ENCODE data around the gene ISG15. TPM values are rescaled to one million over a fixed set of nuclear protein-coding genes. Genes with fewer than 3 reads are reported as not detected.
A peak's percentile ranks its signal among the peaks of the same experiment; 100 is the strongest.

Gene ISG15
- total and polyA plus RNA-seq, 9 of the 15 experiments (the other 6 are each of a cell fraction or from before 2014, with no cell fraction given): 0.40 to 58.3 (median 12.2) TPM

GRCh38 chr1:1021920-1022259, 8.6 kb downstream of the ISG15 start (continued):
- no peak for TF ChIP-seq ZNF253 (CRISPR knock-in tag; conservative IDR thresholded peaks at IDR 0.05)
- no peak for TF ChIP-seq TARDBP (IDR thresholded peaks at IDR 0.05)
- TF ChIP-seq GATAD2B (IDR thresholded peaks at IDR 0.05; ENCODE audit: borderline replicate concordance): no peak
- no peak for TF ChIP-seq ZNF57 (CRISPR knock-in tag; IDR thresholded peaks at IDR 0.05)

- peak overlapping the region in 1 of 2 experiments; percentile 88; a peak in 2 of 4 replicates for H3K9ac ChIP-seq (ENCODE audit: insufficient read depth in 1 of 2, low read depth in 2 of 2, low read length in 2 of 2)
- peaks cover 54% of the 10 kb centered on the region; the same call in 2 of the 3 replicates for H3K36me3 ChIP-seq (ENCODE audit: control insufficient read depth, insufficient read depth, low read length)
- peaks cover 12% of the 10 kb centered on the region for H3K9me1 ChIP-seq (ENCODE audit: control insufficient read depth, insufficient read depth, low read length)
- H2AFZ ChIP-seq (ENCODE audit: low read depth, low read length): no peak overlapping the region
- no peaks in the 10 kb centered on the region for H3K27me3 ChIP-seq (ENCODE audit: control insufficient read depth in 2 of 2, insufficient read depth in 2 of 2, low read length in 2 of 2)
- intact Hi-C loops (cut with micrococcal nuclease) (loop anchor here (5.0 kb wide), 1 partner anchor 40 kb away; no protein-coding TSS in a partner anchor), in situ Hi-C loops (cut with MboI) (no loop called here)
- FAIRE-seq (no peak), ATAC-seq (no peak), DNase-seq (ENCODE audit: extremely low read depth in 1 of 4, low spot score in 3 of 4) (no peak)
- WGBS (ENCODE audit: insufficient coverage, low coverage, missing lambda C conversion rate): 85% methylated on average over 22 of the region's 27 CpGs
- ChIA-PET CTCF (ENCODE audit: low intra/inter-chr PET ratio) (no interaction called here), POLR2A (interaction anchor here (0.5 to 1.1 kb wide), 4 partner anchors 9 to 329 kb away, joined by 3 to 6 read pairs (median 4); partner anchors contain the start of gene ISG15)
- H3K27ac ChIP-seq (ENCODE audit: extremely low read depth, low read depth, low read length): no peak overlapping the region
- H3K4me1 ChIP-seq (replicated peaks in 1 of 2; ENCODE audit: control insufficient read depth in 2 of 2, insufficient read depth in 2 of 2, low read length in 2 of 2): peaks cover 29 to 87% of the 10 kb centered on the region in 2 experiments
- peaks cover 22% of the 10 kb centered on the region for H4K20me1 ChIP-seq (replicated peaks; ENCODE audit: control insufficient read depth, insufficient read depth, low read length)
- TF ChIP-seq POLR2G (IDR thresholded peaks at IDR 0.05; ENCODE audit: low read depth, low read length) (0 out of 2 replicates have a peak, but pooled peaks have one; percentile 18), FOSL1 (tag; conservative IDR thresholded peaks at IDR 0.05) (no peak)
- H3K4me2 ChIP-seq (ENCODE audit: insufficient read depth, low read length): no peak overlapping the region
- H3K79me2 ChIP-seq (ENCODE audit: control insufficient read depth, insufficient read depth, low read length): peaks cover 40% of the 10 kb centered on the region
- H3K9me3 ChIP-seq (replicated peaks; ENCODE audit: control insufficient read depth, insufficient read depth, low read depth, low read length): no peaks in the 10 kb centered on the region
- H3K4me3 ChIP-seq: no peak overlapping the region
- no TSS peak for BruUV-seq (replicated peaks)
Observed at GRCh38 chr1:1022302-1023009, 9.2 kb downstream of the ISG15 start.
